ENCODE data around the gene EFNB3.

DNA sequence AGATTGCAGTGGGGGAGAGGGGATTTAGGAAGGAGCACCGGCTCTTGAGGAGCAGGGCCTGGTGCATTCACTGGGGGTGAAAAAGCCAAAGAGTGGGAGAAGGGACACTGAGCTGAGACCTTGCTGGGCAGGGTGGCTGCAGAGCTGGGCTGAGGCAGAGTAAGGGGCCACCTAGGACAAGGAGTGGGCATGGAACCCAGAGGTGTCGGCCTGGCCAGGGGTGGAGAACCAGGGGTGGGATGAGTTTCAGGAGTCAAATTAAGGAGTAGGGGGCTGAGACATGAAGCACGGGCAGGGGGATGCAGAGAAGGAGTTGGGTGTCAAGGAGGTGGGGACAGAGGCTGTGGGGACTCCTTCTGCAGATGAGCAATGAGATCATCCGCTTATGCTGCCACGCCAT is 32.6 kb downstream of the EFNB3 start:
- TF ChIP-seq EZH2 (IDR thresholded peaks at IDR 0.05; ENCODE audit: borderline replicate concordance, insufficient read depth, low read length, poor library complexity, severe bottlenecking) (no peak), EP300 (conservative IDR thresholded peaks at IDR 0.05; ENCODE audit: poor library complexity, severe bottlenecking) (no peak), POLR2AphosphoS5 (IDR thresholded peaks at IDR 0.05) (no peak), TAF1 (IDR thresholded peaks at IDR 0.05; ENCODE audit: low read depth) (no peak)
- TF ChIP-seq, protein P1, sequence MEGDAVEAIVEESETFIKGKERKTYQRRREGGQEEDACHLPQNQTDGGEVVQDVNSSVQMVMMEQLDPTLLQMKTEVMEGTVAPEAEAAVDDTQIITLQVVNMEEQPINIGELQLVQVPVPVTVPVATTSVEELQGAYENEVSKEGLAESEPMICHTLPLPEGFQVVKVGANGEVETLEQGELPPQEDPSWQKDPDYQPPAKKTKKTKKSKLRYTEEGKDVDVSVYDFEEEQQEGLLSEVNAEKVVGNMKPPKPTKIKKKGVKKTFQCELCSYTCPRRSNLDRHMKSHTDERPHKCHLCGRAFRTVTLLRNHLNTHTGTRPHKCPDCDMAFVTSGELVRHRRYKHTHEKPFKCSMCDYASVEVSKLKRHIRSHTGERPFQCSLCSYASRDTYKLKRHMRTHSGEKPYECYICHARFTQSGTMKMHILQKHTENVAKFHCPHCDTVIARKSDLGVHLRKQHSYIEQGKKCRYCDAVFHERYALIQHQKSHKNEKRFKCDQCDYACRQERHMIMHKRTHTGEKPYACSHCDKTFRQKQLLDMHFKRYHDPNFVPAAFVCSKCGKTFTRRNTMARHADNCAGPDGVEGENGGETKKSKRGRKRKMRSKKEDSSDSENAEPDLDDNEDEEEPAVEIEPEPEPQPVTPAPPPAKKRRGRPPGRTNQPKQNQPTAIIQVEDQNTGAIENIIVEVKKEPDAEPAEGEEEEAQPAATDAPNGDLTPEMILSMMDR (IDR thresholded peaks at IDR 0.05; ENCODE audit: poor library complexity, severe bottlenecking): no peak
